Smooth muscle cell of the brain vasculature (primary cell): ENCODE data around the gene HINT1.

Source experiments
- DNase-seq: peaks from one replicate; pipeline ENCODE4 v3.0.0-alpha.2; 2012; ENCODE audit warnings: low read depth, low spot score

The HINT1 gene

DNA sequence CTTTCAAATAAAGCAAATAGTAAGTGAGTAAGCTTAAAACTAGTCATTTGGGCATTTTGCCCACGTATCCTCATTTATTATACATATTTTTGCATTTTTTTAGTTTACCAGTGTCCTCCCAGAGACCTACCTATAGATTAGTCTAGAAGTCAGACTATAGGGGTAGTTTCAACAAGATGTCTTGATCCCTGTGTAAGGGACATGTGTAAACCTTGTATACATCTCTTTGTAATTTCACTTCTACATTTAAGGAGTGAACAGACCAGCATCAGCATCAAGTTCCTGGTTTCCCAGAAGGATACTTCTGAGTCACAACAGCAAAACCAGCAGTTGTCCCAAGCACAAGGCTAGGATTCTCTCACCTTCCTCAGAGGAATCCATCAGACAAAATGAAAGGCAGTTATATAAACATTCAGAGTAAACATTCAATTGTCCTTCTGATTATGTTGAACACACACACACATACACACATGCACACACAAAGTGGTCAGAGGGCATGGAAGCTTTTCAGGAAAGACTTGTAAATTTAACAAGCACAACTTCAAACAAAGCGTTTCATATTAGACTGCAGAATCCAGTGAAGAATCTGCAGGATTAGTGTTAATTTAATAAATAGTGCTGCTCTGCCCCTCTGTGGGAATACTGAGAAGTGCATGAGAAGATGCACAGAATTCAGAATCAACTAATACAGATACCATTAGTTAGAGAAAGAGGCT, 55.4 kb downstream of the HINT1 start:
- peak; percentile 15 for DNase-seq
